ENCODE measurements around the gene ERMP1. TPM values are rescaled to one million over a fixed set of nuclear protein-coding genes. Genes with fewer than 3 reads are reported as not detected.

ERMP1 gene
- total RNA-seq, 1 experiment from 2014 or later = 34.7 TPM

GRCh38 chr9:5778805-5779204 lies 54.1 kb downstream of the ERMP1 start:
- Histone ChIP-seq H3K4me1 (no peaks in the 10 kb centered on the region), H3K27me3 (replicated peaks; ENCODE audit: control insufficient read depth, insufficient read depth, low read length) (no peaks in the 10 kb centered on the region), H3K4me3 (ENCODE audit: low read depth, low read length) (no peak overlapping the region), H3K9me3 (peaks cover 8% of the 10 kb centered on the region; the same call in 1 of the 2 replicates), H3K36me3 (ENCODE audit: control insufficient read depth, insufficient read depth, low read length) (peaks cover 1% of the 10 kb centered on the region; the same call in 1 of the 2 replicates)
- intact Hi-C loops (cut with micrococcal nuclease; ENCODE audit: unreplicated experiment) = no loop called here
- H3K27me3 Mint-ChIP-seq (ENCODE audit: insufficient read depth, unreplicated experiment) = no peaks in the 10 kb centered on the region
- no TSS peak for BruUV-seq (replicated peaks)
- H3K4me3 Mint-ChIP-seq (ENCODE audit: unreplicated experiment) = no peak overlapping the region
- CTCF ChIA-PET = no interaction called here
- no peak for DNase-seq
- peaks cover 19% of the 10 kb centered on the region for H3K9me3 Mint-ChIP-seq (ENCODE audit: unreplicated experiment)
- POLR2A ChIA-PET = no interaction called here
- no peak for TF ChIP-seq CTCF (IDR thresholded peaks at IDR 0.05; ENCODE audit: insufficient read depth in 1 of 2, low read depth in 1 of 2, low read length in 1 of 2, severe bottlenecking in 1 of 2, unreplicated experiment in 1 of 2)
- no peak overlapping the region for H3K27ac Mint-ChIP-seq (ENCODE audit: unreplicated experiment)
- H3K4me1 Mint-ChIP-seq (ENCODE audit: low read depth, unreplicated experiment) = peaks cover 3% of the 10 kb centered on the region
- H3K36me3 Mint-ChIP-seq (ENCODE audit: insufficient read depth, unreplicated experiment) = peaks cover 67% of the 10 kb centered on the region

- Mint-ChIP-seq H3K9me3 (ENCODE audit: unreplicated experiment) (no peaks in the 10 kb centered on the region), H3K27me3 (ENCODE audit: insufficient read depth, unreplicated experiment) (no peaks in the 10 kb centered on the region), H3K27ac (ENCODE audit: unreplicated experiment) (peak overlapping the region; percentile 35), H3K36me3 (ENCODE audit: insufficient read depth, unreplicated experiment) (peaks cover 30% of the 10 kb centered on the region), H3K4me3 (ENCODE audit: unreplicated experiment) (peak overlapping the region; percentile 3), H3K4me1 (ENCODE audit: low read depth, unreplicated experiment) (peaks cover 11% of the 10 kb centered on the region)
- H3K4me1 ChIP-seq = peaks cover 6% of the 10 kb centered on the region; the same call in 1 of the 2 replicates
- H3K27me3 ChIP-seq (replicated peaks; ENCODE audit: control insufficient read depth, insufficient read depth, low read length) = no peaks in the 10 kb centered on the region
- H3K9me3 ChIP-seq = peaks cover under 1% of the 10 kb centered on the region; the same call in 1 of the 2 replicates
- intact Hi-C loops (cut with micrococcal nuclease; ENCODE audit: unreplicated experiment) = no loop called here
- ChIA-PET CTCF (no interaction called here), POLR2A (no interaction called here)
- BruUV-seq (replicated peaks) = no TSS peak
- no peak for DNase-seq
- H3K36me3 ChIP-seq (ENCODE audit: control insufficient read depth, insufficient read depth, low read length) = no peaks in the 10 kb centered on the region
- TF ChIP-seq CTCF (IDR thresholded peaks at IDR 0.05; ENCODE audit: insufficient read depth in 1 of 2, low read depth in 1 of 2, low read length in 1 of 2, severe bottlenecking in 1 of 2, unreplicated experiment in 1 of 2) = peak in 1 of 2 experiments; percentile 30
- no peak overlapping the region for H3K4me3 ChIP-seq (ENCODE audit: low read depth, low read length)
Measured at GRCh38 chr9:5773324-5773999, 59.5 kb downstream of the ERMP1 start.

- no peak for TF ChIP-seq CTCF (IDR thresholded peaks at IDR 0.05; ENCODE audit: insufficient read depth in 1 of 2, low read depth in 1 of 2, low read length in 1 of 2, severe bottlenecking in 1 of 2, unreplicated experiment in 1 of 2)
- H3K9me3 Mint-ChIP-seq (ENCODE audit: unreplicated experiment) = no peaks in the 10 kb centered on the region
- no peak for DNase-seq
- ChIA-PET CTCF (no interaction called here), POLR2A (interaction anchor here (0.5 kb wide), 1 partner anchor 63 kb away, joined by 5 read pairs; no protein-coding TSS in a partner anchor)
- H3K4me1 ChIP-seq = peaks cover under 1% of the 10 kb centered on the region; the same call in 1 of the 2 replicates
- H3K36me3 Mint-ChIP-seq (ENCODE audit: insufficient read depth, unreplicated experiment) = peaks cover 29% of the 10 kb centered on the region
- peaks cover 7% of the 10 kb centered on the region for H3K4me1 Mint-ChIP-seq (ENCODE audit: low read depth, unreplicated experiment)
- no TSS peak for BruUV-seq (replicated peaks)
- H3K36me3 ChIP-seq (ENCODE audit: control insufficient read depth, insufficient read depth, low read length) = no peaks in the 10 kb centered on the region
- intact Hi-C loops (cut with micrococcal nuclease; ENCODE audit: unreplicated experiment) = no loop called here
- H3K27me3 Mint-ChIP-seq (ENCODE audit: insufficient read depth, unreplicated experiment) = no peaks in the 10 kb centered on the region
- no peak overlapping the region for H3K4me3 ChIP-seq (ENCODE audit: low read depth, low read length)
- no peaks in the 10 kb centered on the region for H3K27me3 ChIP-seq (replicated peaks; ENCODE audit: control insufficient read depth, insufficient read depth, low read length)
- H3K27ac Mint-ChIP-seq (ENCODE audit: unreplicated experiment) = peak overlapping the region; percentile 21
- H3K9me3 ChIP-seq = no peaks in the 10 kb centered on the region
- no peak overlapping the region for H3K4me3 Mint-ChIP-seq (ENCODE audit: unreplicated experiment)
Measured at GRCh38 chr9:5767968-5768932, 64.7 kb downstream of the ERMP1 start.

Measured in Caco-2 (cell line).